H9 (cell line): Measurements from ENCODE around the gene SPRED2. TPM values are rescaled to one million over a fixed set of nuclear protein-coding genes. Genes with fewer than 3 reads are reported as not detected.

Experiments used
- DNase-seq: peaks from one replicate; pipeline ENCODE4 v3.0.0-alpha.2; 2017
- H2AFZ ChIP-seq: one replicate; pipeline ENCODE4 v1.6.1; 2013; ENCODE audit warnings: mild to moderate bottlenecking, low read length, control low read depth, moderate library complexity
- H2AK5ac ChIP-seq: 2 replicates; pipeline ENCODE4 v1.6.1; 2013; ENCODE audit warnings: low read length, control low read depth, mixed read lengths; ENCODE audit not compliant: insufficient read length
- H2BK120ac ChIP-seq: one replicate; pipeline ENCODE4 v1.6.1; 2013; ENCODE audit warnings: low read depth, mild to moderate bottlenecking, low read length, control low read depth, inconsistent platforms; ENCODE audit not compliant: poor library complexity, severe bottlenecking
- H2BK12ac ChIP-seq: 2 replicates; pipeline ENCODE4 v1.6.1; 2013; ENCODE audit warnings: low read length, control low read depth, mixed read lengths, low read depth; ENCODE audit not compliant: insufficient read length
- H2BK15ac ChIP-seq: 2 replicates; pipeline ENCODE4 v1.6.1; 2013; ENCODE audit warnings: low read depth, low read length, control low read depth
- H2BK20ac ChIP-seq: one replicate; pipeline ENCODE4 v1.6.1; 2013; ENCODE audit warnings: low read depth, mild to moderate bottlenecking, low read length, control low read depth, inconsistent platforms; ENCODE audit not compliant: poor library complexity, severe bottlenecking
- H2BK5ac ChIP-seq: 2 replicates; pipeline ENCODE4 v1.6.1; 2013; ENCODE audit warnings: low read length, control low read depth, mixed read lengths; ENCODE audit not compliant: insufficient read length
- H3K14ac ChIP-seq: 2 replicates; pipeline ENCODE4 v1.6.1; 2013; ENCODE audit warnings: low read length, control low read depth; ENCODE audit not compliant: insufficient read depth
- H3K18ac ChIP-seq: 2 replicates; pipeline ENCODE4 v1.6.1; 2013; ENCODE audit warnings: low read depth, mild to moderate bottlenecking, mixed read lengths, low read length, control low read depth; ENCODE audit not compliant: insufficient read length
- H3K23ac ChIP-seq: 2 replicates; pipeline ENCODE4 v1.6.1; 2013; ENCODE audit warnings: low read length, control low read depth, mixed read lengths, low read depth; ENCODE audit not compliant: insufficient read length
- H3K23me2 ChIP-seq: 2 replicates; pipeline ENCODE4 v1.6.1; 2013; ENCODE audit warnings: low read depth, mild to moderate bottlenecking, mixed read lengths, low read length, control low read depth; ENCODE audit not compliant: insufficient read length, poor library complexity, severe bottlenecking
- H3K27ac ChIP-seq: 2 replicates; pipeline ENCODE4 v1.5.1; 2013; ENCODE audit warnings: low read length, control low read depth, mixed read lengths, low read depth; ENCODE audit not compliant: insufficient read length
- H3K27me3 ChIP-seq: 2 replicates; pipeline ENCODE4 v1.6.1; 2013; ENCODE audit warnings: low read length, control low read depth, inconsistent platforms; ENCODE audit not compliant: insufficient read depth
- H3K4ac ChIP-seq: 2 replicates; pipeline ENCODE4 v1.6.1; 2013; ENCODE audit warnings: low read depth, mild to moderate bottlenecking, control low read depth, inconsistent platforms, low read length, moderate library complexity
- H3K4me1 ChIP-seq: 2 replicates; pipeline ENCODE4 v1.6.1; 2013; ENCODE audit warnings: low read length, control low read depth, inconsistent platforms; ENCODE audit not compliant: insufficient read depth
- H3K4me2 ChIP-seq: 2 replicates; pipeline ENCODE4 v1.6.1; 2013; ENCODE audit warnings: low read length, control low read depth, mixed read lengths; ENCODE audit not compliant: insufficient read length, insufficient read depth
- H3K56ac ChIP-seq: 2 replicates; pipeline ENCODE4 v1.6.1; 2013; ENCODE audit warnings: low read depth, mild to moderate bottlenecking, mixed read lengths, low read length, control low read depth; ENCODE audit not compliant: insufficient read length
- H3K79me1 ChIP-seq: 2 replicates; pipeline ENCODE4 v1.6.1; 2013; ENCODE audit warnings: low read depth, mild to moderate bottlenecking, moderate library complexity, low read length, control low read depth, inconsistent platforms; ENCODE audit not compliant: insufficient read depth, poor library complexity, severe bottlenecking
- H3K79me2 ChIP-seq: 2 replicates; pipeline ENCODE4 v1.6.1; 2013; ENCODE audit warnings: low read length, control low read depth, inconsistent platforms; ENCODE audit not compliant: insufficient read depth
- H3K9ac ChIP-seq: 2 replicates; pipeline ENCODE4 v1.6.1; 2013; ENCODE audit warnings: low read length, control low read depth, mixed read lengths; ENCODE audit not compliant: insufficient read length; ENCODE audit errors: extremely low read depth
- H3K9me3 ChIP-seq: one replicate; pipeline ENCODE4 v1.6.1; 2013; ENCODE audit warnings: low read depth, low read length, inconsistent platforms; ENCODE audit not compliant: control insufficient read depth
- H3T11ph ChIP-seq: one replicate; pipeline ENCODE4 v1.6.1; 2013; ENCODE audit warnings: mild to moderate bottlenecking, low read length, control low read depth, inconsistent platforms
- H4K20me1 ChIP-seq: one replicate; pipeline ENCODE4 v1.6.1; 2013; ENCODE audit not compliant: control insufficient read depth, insufficient read length, insufficient read depth
- H4K5ac ChIP-seq: 2 replicates; pipeline ENCODE4 v1.6.1; 2013; ENCODE audit warnings: low read depth, mild to moderate bottlenecking, mixed read lengths, low read length, control low read depth; ENCODE audit not compliant: insufficient read length
- H4K8ac ChIP-seq: replicated peaks from 2 replicates; pipeline ENCODE4 v1.6.1; 2013; ENCODE audit warnings: low read length, control low read depth, mixed read lengths, low read depth; ENCODE audit not compliant: insufficient read length
- H4K91ac ChIP-seq: 2 replicates; pipeline ENCODE4 v1.6.1; 2013; ENCODE audit warnings: low read depth, mild to moderate bottlenecking, moderate library complexity, mixed read lengths, low read length, control low read depth; ENCODE audit not compliant: insufficient read length
- H3K27ac Mint-ChIP-seq, 3 experiments: 2 replicates in 2 of 3; 3 replicates in 1 of 3; pipeline ENCODE4 v1.8.0; 2020 to 2021; ENCODE audit warnings: mixed read lengths in 3 of 3, mild to moderate bottlenecking in 1 of 3, moderate library complexity in 1 of 3
- H3K27me3 Mint-ChIP-seq: 2 replicates; pipeline ENCODE4 v1.8.0; 2021; ENCODE audit warnings: low read depth, mild to moderate bottlenecking, moderate library complexity, mixed read lengths
- H3K36me3 Mint-ChIP-seq, 3 experiments: 2 replicates in 2 of 3; 3 replicates in 1 of 3; pipeline ENCODE4 v1.8.0; 2020 to 2021; ENCODE audit warnings: low read depth in 3 of 3, mixed read lengths in 3 of 3; ENCODE audit not compliant: insufficient read depth in 1 of 3
- H3K4me1 Mint-ChIP-seq, 2 experiments: 2 replicates each; pipeline ENCODE4 v1.8.0; 2020; ENCODE audit warnings: mixed read lengths in 2 of 2
- H3K4me3 Mint-ChIP-seq, 2 experiments: 2 replicates in 1 of 2; 3 replicates in 1 of 2; pipeline ENCODE4 v1.8.0; 2020 to 2021; ENCODE audit warnings: mild to moderate bottlenecking in 2 of 2, mixed read lengths in 2 of 2, moderate library complexity in 1 of 2
- H3K9me3 Mint-ChIP-seq, 2 experiments: 2 replicates in 1 of 2; 3 replicates in 1 of 2; pipeline ENCODE4 v1.8.0; 2020; ENCODE audit warnings: mild to moderate bottlenecking in 2 of 2, mixed read lengths in 2 of 2, moderate library complexity in 1 of 2
- WGBS: extraction: QIAGEN DNeasy Blood & Tissue Kit; methylation state at CpG from one replicate; pipeline ENCODE4 v1.1.7; 2013; ENCODE audit warnings: missing lambda C conversion rate, low lambda C conversion rate, mixed read lengths; ENCODE audit not compliant: insufficient read length; ENCODE audit errors: extremely low coverage; 5-methylcytosine and 5-hydroxymethylcytosine counted together
- total RNA-seq: library from RNA; stranded (reverse); gene quantifications from 2 replicates; pipeline ENCODE4 v1.2.1, GENCODE V29; 2021
- TF ChIP-seq, protein P1 (sequence below): fragments of 200-600 bp; sonication (generic); conservative IDR thresholded peaks from 3 replicates; pipeline ENCODE4 v1.8.0; 2021; ENCODE audit warnings: antibody characterized with exemption, mild to moderate bottlenecking

SPRED2 gene
- total RNA-seq, 1 experiment from 2014 or later, result 23.5 TPM

DNA sequence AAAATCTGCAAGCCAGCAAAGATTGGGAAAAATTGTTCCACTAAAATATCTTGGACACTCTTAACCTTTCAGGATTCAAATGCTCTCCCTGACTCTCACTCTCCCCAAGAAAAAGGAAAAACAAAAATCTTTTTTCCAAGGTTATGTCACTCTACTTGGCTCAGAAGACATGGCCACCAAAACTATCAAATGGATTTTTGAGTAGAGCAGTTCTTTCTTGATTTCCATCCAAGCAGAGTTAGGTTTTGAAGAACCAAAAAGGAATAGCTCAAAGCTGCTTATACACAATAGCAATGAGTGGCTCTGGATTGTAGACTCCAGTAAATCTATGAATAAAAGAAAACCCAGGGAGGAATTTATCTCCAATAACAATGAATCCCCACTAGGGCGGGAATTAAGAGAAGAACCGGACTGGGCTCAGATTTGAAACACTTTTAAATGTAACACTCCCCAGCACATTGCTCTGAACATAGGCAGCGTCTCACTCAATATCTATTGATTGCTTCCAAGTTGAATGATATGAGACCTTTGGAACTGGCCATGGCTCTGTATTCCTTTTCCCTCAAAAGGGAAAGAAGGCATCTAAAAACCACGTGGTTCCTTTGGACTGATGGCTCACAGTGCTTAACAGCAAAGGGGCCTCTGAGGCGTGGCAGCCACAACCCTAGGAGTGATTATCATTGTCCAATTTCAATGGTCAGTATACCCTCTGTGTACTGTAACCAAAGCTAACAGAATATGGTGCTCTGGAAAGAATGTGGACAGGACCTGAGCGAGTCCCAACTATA is 68.3 kb downstream of the SPRED2 start:
- Histone ChIP-seq H3K56ac (no peak overlapping the region), H2BK12ac (no peak overlapping the region), H2BK15ac (no peak overlapping the region), H4K20me1 (no peaks in the 10 kb centered on the region), H2AK5ac (no peak overlapping the region), H4K91ac (no peak overlapping the region), H2BK5ac (no peak overlapping the region), H2BK20ac (no peak overlapping the region), H3K27ac (no peak overlapping the region), H3K4ac (no peak overlapping the region), H4K8ac (no peak overlapping the region), H3K4me2 (no peak overlapping the region), H2BK120ac (no peak overlapping the region), H3K27me3 (no peaks in the 10 kb centered on the region), H3K79me2 (peaks cover 3% of the 10 kb centered on the region; the same call in 1 of the 2 replicates), H3K18ac (no peak overlapping the region), H3K23ac (no peak overlapping the region), H4K5ac (no peak overlapping the region), H3K23me2 (no peaks in the 10 kb centered on the region), H3K9me3 (no peaks in the 10 kb centered on the region), H3K4me1 (peaks cover 2% of the 10 kb centered on the region), H3K9ac (no peak overlapping the region), H3K79me1 (peaks cover 2% of the 10 kb centered on the region), H3T11ph (no peak overlapping the region), H3K14ac (no peak overlapping the region), H2AFZ (no peak overlapping the region)
- Mint-ChIP-seq H3K27me3 (peaks cover 8% of the 10 kb centered on the region), H3K36me3 (no peaks in the 10 kb centered on the region), H3K27ac (no peak overlapping the region), H3K9me3 (no peaks in the 10 kb centered on the region), H3K4me1 (peaks cover 12 to 17% of the 10 kb centered on the region in 2 experiments), H3K4me3 (no peak overlapping the region)
- WGBS, result no CpG with 5 or more reads among the region's 6 CpGs
- TF ChIP-seq, protein P1, sequence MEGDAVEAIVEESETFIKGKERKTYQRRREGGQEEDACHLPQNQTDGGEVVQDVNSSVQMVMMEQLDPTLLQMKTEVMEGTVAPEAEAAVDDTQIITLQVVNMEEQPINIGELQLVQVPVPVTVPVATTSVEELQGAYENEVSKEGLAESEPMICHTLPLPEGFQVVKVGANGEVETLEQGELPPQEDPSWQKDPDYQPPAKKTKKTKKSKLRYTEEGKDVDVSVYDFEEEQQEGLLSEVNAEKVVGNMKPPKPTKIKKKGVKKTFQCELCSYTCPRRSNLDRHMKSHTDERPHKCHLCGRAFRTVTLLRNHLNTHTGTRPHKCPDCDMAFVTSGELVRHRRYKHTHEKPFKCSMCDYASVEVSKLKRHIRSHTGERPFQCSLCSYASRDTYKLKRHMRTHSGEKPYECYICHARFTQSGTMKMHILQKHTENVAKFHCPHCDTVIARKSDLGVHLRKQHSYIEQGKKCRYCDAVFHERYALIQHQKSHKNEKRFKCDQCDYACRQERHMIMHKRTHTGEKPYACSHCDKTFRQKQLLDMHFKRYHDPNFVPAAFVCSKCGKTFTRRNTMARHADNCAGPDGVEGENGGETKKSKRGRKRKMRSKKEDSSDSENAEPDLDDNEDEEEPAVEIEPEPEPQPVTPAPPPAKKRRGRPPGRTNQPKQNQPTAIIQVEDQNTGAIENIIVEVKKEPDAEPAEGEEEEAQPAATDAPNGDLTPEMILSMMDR, result no peak
- DNase-seq, result no peak
